ENCODE results near the gene ANKRD52. TPM values are rescaled to one million over a fixed set of nuclear protein-coding genes. Genes with fewer than 3 reads are reported as not detected.

The ANKRD52 gene
- total RNA-seq, 1 experiment from 2014 or later = 46.3 TPM

DNA sequence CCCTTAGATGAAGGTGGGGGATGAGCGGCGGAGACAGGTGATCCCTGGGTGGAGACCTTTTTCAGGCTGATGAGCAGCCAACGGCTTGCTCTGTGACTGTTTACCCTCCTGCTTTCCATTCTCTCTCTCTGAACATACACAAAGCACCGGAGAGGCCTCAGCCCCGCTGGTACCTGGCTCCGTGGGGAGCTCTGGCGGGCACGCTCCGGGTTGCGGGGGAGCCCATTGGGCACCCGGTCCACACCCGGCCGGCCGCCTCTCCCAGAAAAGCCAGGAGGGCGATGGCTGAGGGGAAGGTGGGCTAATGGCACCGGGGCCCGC, 69.4 kb downstream of the ANKRD52 start:
- CTCF ChIA-PET = interaction anchor here (0.5 to 6.6 kb wide), 12 partner anchors 11 to 510 kb away, joined by 3 to 83 read pairs (median 9); partner anchors contain the start of genes ESYT1 and ZC3H10
- intact Hi-C loops (cut with micrococcal nuclease) = loop anchor here (1.0 kb wide), 1 partner anchor 62 kb away; no protein-coding TSS in a partner anchor
- peaks cover 38% of the 10 kb centered on the region for H3K4me1 Mint-ChIP-seq (ENCODE audit: insufficient read depth, unreplicated experiment)
- peaks cover 42% of the 10 kb centered on the region for H3K36me3 Mint-ChIP-seq (ENCODE audit: insufficient read depth, unreplicated experiment)
- peak overlapping the region; percentile 85 for H3K4me3 Mint-ChIP-seq (ENCODE audit: unreplicated experiment)
- no peak for DNase-seq (ENCODE audit: unreplicated experiment)
- no peaks in the 10 kb centered on the region for H3K27me3 Mint-ChIP-seq (ENCODE audit: insufficient read depth, unreplicated experiment)
- no peaks in the 10 kb centered on the region for H3K9me3 Mint-ChIP-seq (ENCODE audit: unreplicated experiment)
- TF ChIP-seq, protein P1, sequence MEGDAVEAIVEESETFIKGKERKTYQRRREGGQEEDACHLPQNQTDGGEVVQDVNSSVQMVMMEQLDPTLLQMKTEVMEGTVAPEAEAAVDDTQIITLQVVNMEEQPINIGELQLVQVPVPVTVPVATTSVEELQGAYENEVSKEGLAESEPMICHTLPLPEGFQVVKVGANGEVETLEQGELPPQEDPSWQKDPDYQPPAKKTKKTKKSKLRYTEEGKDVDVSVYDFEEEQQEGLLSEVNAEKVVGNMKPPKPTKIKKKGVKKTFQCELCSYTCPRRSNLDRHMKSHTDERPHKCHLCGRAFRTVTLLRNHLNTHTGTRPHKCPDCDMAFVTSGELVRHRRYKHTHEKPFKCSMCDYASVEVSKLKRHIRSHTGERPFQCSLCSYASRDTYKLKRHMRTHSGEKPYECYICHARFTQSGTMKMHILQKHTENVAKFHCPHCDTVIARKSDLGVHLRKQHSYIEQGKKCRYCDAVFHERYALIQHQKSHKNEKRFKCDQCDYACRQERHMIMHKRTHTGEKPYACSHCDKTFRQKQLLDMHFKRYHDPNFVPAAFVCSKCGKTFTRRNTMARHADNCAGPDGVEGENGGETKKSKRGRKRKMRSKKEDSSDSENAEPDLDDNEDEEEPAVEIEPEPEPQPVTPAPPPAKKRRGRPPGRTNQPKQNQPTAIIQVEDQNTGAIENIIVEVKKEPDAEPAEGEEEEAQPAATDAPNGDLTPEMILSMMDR (IDR thresholded peaks at IDR 0.05; ENCODE audit: unreplicated experiment) = no peak
- POLR2A ChIA-PET = interaction anchor here (0.7 to 7.9 kb wide), 21 partner anchors 8 to 261 kb away, joined by 3 to 140 read pairs (median 6); partner anchors contain the start of genes CS, ESYT1, MYL6 and MYL6B
- BruUV-seq (replicated peaks) = no TSS peak
- H3K27ac Mint-ChIP-seq (ENCODE audit: low read depth, unreplicated experiment) = peak overlapping the region; percentile 85

GRCh38 chr12:56188131-56188777, 69.9 kb downstream of the ANKRD52 start:
- H3K27me3 Mint-ChIP-seq (ENCODE audit: insufficient read depth, unreplicated experiment) = no peaks in the 10 kb centered on the region
- peaks cover 35% of the 10 kb centered on the region for H3K4me1 Mint-ChIP-seq (ENCODE audit: insufficient read depth, unreplicated experiment)
- peak overlapping the region; percentile 85 for H3K27ac Mint-ChIP-seq (ENCODE audit: low read depth, unreplicated experiment)
- intact Hi-C loops (cut with micrococcal nuclease) = no loop called here
- H3K36me3 Mint-ChIP-seq (ENCODE audit: insufficient read depth, unreplicated experiment) = peaks cover 47% of the 10 kb centered on the region
- TF ChIP-seq, protein P1 (IDR thresholded peaks at IDR 0.05; ENCODE audit: unreplicated experiment) = no peak
- DNase-seq (ENCODE audit: unreplicated experiment) = no peak
- H3K4me3 Mint-ChIP-seq (ENCODE audit: unreplicated experiment) = peak overlapping the region; percentile 85
- BruUV-seq (replicated peaks) = no TSS peak
- H3K9me3 Mint-ChIP-seq (ENCODE audit: unreplicated experiment) = no peaks in the 10 kb centered on the region
- ChIA-PET CTCF (interaction anchor here (0.6 to 6.6 kb wide), 13 partner anchors 10 to 378 kb away, joined by 3 to 83 read pairs (median 7); partner anchors contain the start of gene ZC3H10), POLR2A (interaction anchor here (0.5 to 7.9 kb wide), 21 partner anchors 8 to 214 kb away, joined by 3 to 140 read pairs (median 5); partner anchors contain the start of genes CS, ESYT1, MYL6 and MYL6B)

Other genes starting within 250 kb of the ANKRD52 start
- 2.4 and 3.4 TPM in 2 replicates for gene IKZF4, start 237.3 kb downstream of the ANKRD52 start, total RNA-seq (2022)
- 45.1 and 67.3 TPM in 2 replicates for gene RPS26, start 216.5 kb downstream of the ANKRD52 start, total RNA-seq (2022)
- gene ERBB3, start 178.2 kb downstream of the ANKRD52 start, total RNA-seq (2022) = 1.1 and 3.7 TPM in 2 replicates
- gene PA2G4, start 153.8 kb downstream of the ANKRD52 start, total RNA-seq (2022) = 158 and 205 TPM in 2 replicates
- 4,675 and 4,734 TPM in 2 replicates for gene RPL41, start 141.8 kb downstream of the ANKRD52 start, total RNA-seq (2022)
- gene ZC3H10, start 140.1 kb downstream of the ANKRD52 start, total RNA-seq (2022) = 2.8 and 3.5 TPM in 2 replicates
- 111 and 123 TPM in 2 replicates for gene ESYT1, start 130.1 kb downstream of the ANKRD52 start, total RNA-seq (2022)
- gene MYL6B, start 105.8 kb downstream of the ANKRD52 start, total RNA-seq (2022) = 46.0 and 58.0 TPM in 2 replicates
- gene MYL6, start 100.0 kb downstream of the ANKRD52 start, total RNA-seq (2022) = 716 and 997 TPM in 2 replicates
- gene SMARCC2, start 68.9 kb downstream of the ANKRD52 start, total RNA-seq (2022) = 52.1 and 57.0 TPM in 2 replicates
- 92.1 and 108 TPM in 2 replicates for gene RNF41, start 36.5 kb downstream of the ANKRD52 start, total RNA-seq (2022)
- gene NABP2, start 34.0 kb downstream of the ANKRD52 start, total RNA-seq (2022) = 53.3 and 56.2 TPM in 2 replicates
- gene SLC39A5, start 28.3 kb downstream of the ANKRD52 start, total RNA-seq (2022) = not detected in 2 replicates
- 3.6 and 3.8 TPM in 2 replicates for gene COQ10A, start 8.6 kb upstream of the ANKRD52 start, total RNA-seq (2022)
- 213 and 257 TPM in 2 replicates for gene CS, start 41.9 kb upstream of the ANKRD52 start, total RNA-seq (2022)
- 169 and 210 TPM in 2 replicates for gene CNPY2, start 57.6 kb upstream of the ANKRD52 start, total RNA-seq (2022)
- 72.9 and 80.1 TPM in 2 replicates for gene PAN2, start 75.6 kb upstream of the ANKRD52 start, total RNA-seq (2022)
- 0.61 and 1.7 TPM in 2 replicates for gene IL23A, start 80.5 kb upstream of the ANKRD52 start, total RNA-seq (2022)
- 61.2 and 101 TPM in 2 replicates for gene STAT2, start 101.7 kb upstream of the ANKRD52 start, total RNA-seq (2022)
- gene APOF, start 104.5 kb upstream of the ANKRD52 start, total RNA-seq (2022) = not detected in 2 replicates
- 10.1 and 14.0 TPM in 2 replicates for gene TIMELESS, start 191.0 kb upstream of the ANKRD52 start, total RNA-seq (2022)
- gene MIP, start 196.3 kb upstream of the ANKRD52 start, total RNA-seq (2022) = not detected in 2 replicates
- 3.5 and 3.9 TPM in 2 replicates for gene SPRYD4, start 210.2 kb upstream of the ANKRD52 start, total RNA-seq (2022)
- 3.9 and 4.8 TPM in 2 replicates for gene GLS2, start 229.8 kb upstream of the ANKRD52 start, total RNA-seq (2022)

Measured in MCF 10A (cell line).